HG03469 (cell line): Measurements from ENCODE around the gene CR1.
"Not testable (repeated sequence)": the region's sequence is repeated elsewhere in the genome, so short reads cannot be mapped to it uniquely, and the experiment has no call there.

Source experiments
- ATAC-seq: cut with Tn5 transposase; IDR thresholded peaks from one replicate; pipeline ENCODE4 v1.9.1; 2021; ENCODE audit warnings: mild to moderate bottlenecking, moderate library complexity, moderate number of reproducible peaks; ENCODE audit not compliant: unreplicated experiment

Gene CR1

GRCh38 chr1:207579436-207579799, 83.5 kb downstream of the CR1 start:
- ATAC-seq: no peak

GRCh38 chr1:207581496-207582153, 85.7 kb downstream of the CR1 start:
- no peak for ATAC-seq

GRCh38 chr1:207589506-207589905, 93.5 kb downstream of the CR1 start:
- not testable (repeated sequence) for ATAC-seq

GRCh38 chr1:207591205-207591604, 95.2 kb downstream of the CR1 start:
- not testable (repeated sequence) for ATAC-seq

- ATAC-seq: not testable (repeated sequence)
Observed at GRCh38 chr1:207594095-207594494, 98.1 kb downstream of the CR1 start.

GRCh38 chr1:207603777-207604176, 107.8 kb downstream of the CR1 start:
- ATAC-seq: no peak

GRCh38 chr1:207605444-207606361, 109.7 kb downstream of the CR1 start:
- ATAC-seq: no peak

GRCh38 chr1:207606362-207606755, 110.4 kb downstream of the CR1 start:
- no peak for ATAC-seq

GRCh38 chr1:207612762-207613161, 116.8 kb downstream of the CR1 start:
- no peak for ATAC-seq

- peak; percentile 91 for ATAC-seq
Observed at GRCh38 chr1:207619871-207620542, 124.0 kb downstream of the CR1 start.

GRCh38 chr1:207620543-207620893, 124.6 kb downstream of the CR1 start:
- ATAC-seq: no peak

GRCh38 chr1:207625504-207626071, 129.6 kb downstream of the CR1 start:
- ATAC-seq: not testable (repeated sequence)

- ATAC-seq: no peak
Observed at GRCh38 chr1:207626972-207627337, 131.0 kb downstream of the CR1 start.

GRCh38 chr1:207627496-207627895, 131.5 kb downstream of the CR1 start:
- no peak for ATAC-seq

GRCh38 chr1:207628776-207629175, 132.8 kb downstream of the CR1 start:
- ATAC-seq: no peak

- no peak for ATAC-seq
Observed at GRCh38 chr1:207631137-207631536, 135.2 kb downstream of the CR1 start.

- ATAC-seq: no peak
Observed at GRCh38 chr1:207633226-207633625, 137.3 kb downstream of the CR1 start.

GRCh38 chr1:207633699-207634289, 137.8 kb downstream of the CR1 start:
- ATAC-seq: not testable (repeated sequence)

GRCh38 chr1:207634293-207634692, 138.3 kb downstream of the CR1 start:
- ATAC-seq: not testable (repeated sequence)

GRCh38 chr1:207635569-207636186, 139.7 kb downstream of the CR1 start:
- not testable (repeated sequence) for ATAC-seq
